HG02571 (cell line): Measurements from ENCODE around the gene PRDM13.
A peak's percentile ranks its signal among the peaks of the same experiment; 100 is the strongest.
"Not testable (repeated sequence)": the region's sequence is repeated elsewhere in the genome, so short reads cannot be mapped to it uniquely, and the experiment has no call there.

Experiments used
- ATAC-seq: cut with Tn5 transposase; IDR thresholded peaks from one replicate; pipeline ENCODE4 v1.9.1; 2021; ENCODE audit warnings: mild to moderate bottlenecking, moderate library complexity; ENCODE audit not compliant: unreplicated experiment

Gene PRDM13

GRCh38 chr6:99606656-99607415, at the start of gene PRDM13:
PRDM13 (plus strand) TSS chr6:99606833; CDS start chr6:99607035, 202 bp downstream.
- ATAC-seq, result no peak

DNA sequence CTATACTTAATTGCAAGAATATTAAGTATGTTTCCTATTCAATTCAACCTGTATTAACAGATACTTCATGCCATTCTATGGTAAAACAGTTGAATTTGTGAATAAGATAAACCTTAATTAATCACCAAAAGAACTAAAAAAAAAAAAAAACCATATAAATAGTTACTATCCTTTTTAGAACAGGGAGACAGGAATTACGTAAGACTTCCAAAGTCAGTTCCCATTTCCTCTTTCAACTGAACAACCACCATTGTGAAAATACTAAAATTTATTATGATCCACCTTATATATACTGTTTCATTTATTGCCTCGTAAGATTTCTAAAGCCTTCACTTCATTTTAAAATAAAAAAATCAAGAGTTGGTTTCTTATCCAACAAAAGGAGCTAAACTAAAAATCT, 47.6 kb upstream of the PRDM13 start:
- no peak for ATAC-seq

- ATAC-seq, result no peak
These were observed 46.0 kb upstream of the PRDM13 start for GRCh38 chr6:99560668-99561067.

GRCh38 chr6:99563056-99563723, 43.4 kb upstream of the PRDM13 start:
- no peak for ATAC-seq

DNA sequence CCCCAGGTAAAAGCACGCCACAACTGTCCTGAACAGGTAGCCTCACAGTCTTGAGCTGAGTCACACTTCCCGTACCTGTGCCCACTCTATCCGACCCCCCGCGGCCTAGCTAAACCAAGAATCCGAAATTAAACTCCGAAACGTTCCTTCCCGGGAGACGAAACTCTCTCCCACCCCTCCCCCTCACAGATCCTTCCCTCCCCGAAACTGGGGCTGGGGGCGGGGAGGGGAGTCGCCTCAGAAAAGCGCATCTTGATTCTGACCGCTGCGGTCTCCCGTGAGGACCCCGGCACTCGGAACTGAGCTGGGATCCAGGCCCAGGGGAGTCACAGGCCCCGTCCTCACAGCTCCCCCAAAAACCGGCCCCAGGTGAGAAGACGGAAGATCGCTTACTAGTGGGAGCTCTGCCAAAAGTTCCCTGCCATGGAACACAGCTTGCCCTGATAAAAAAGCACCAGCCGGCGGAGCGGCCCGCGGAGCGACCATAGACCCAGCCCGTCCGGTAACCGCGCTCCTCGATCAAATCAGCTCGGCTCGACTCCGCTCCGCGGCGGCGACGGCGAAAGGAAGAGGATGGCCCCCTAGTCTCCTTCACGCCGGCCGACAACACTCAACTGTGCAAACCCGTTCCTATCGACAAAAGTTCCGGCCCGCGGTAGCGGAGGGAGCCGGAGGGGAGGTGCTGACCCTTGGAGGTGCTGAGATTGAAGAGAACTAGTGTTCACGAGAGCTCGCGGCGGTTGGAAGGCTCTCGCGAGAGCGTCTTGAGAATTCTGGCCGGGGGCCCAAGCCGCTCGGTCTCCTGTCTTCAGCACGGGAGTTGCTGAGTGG, 38.3 kb upstream of the PRDM13 start, which contains the start of gene CCNC:
Gene CCNC (minus strand): TSS at position 558 of the 831 bp plus-strand sequence. CDS start 133 bp downstream, at position 425.
- peak; percentile 99 for ATAC-seq

DNA sequence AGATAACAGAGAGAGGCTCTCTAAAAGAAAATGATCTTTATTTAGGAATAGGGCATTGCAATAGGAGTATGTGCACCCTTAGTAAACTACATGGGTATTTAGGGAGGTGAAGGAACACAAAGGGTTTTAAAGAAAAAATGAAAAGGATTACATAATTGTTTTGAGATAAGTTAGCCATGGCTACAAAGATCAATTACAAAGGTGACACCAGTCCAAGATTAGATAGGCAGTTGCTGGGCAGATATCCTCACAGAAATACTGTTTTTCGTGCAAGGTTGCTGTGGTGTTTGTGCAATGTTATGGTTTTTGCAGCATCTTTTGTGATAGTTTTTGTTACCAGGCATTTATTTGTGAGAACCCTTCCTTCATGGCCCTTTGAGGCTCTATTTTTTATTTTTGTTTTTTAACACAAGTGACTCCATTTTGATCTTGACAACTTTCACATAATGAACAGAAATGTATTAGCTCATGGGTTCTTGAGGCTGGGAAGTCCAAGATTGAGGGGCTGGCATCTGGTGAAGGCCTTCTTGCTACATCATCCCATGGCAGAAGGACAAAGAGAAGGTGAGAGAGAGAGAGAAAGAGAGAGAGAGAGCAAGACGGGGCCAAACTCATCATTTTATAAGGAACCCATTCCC, 32.5 kb upstream of the PRDM13 start:
- no peak for ATAC-seq

DNA sequence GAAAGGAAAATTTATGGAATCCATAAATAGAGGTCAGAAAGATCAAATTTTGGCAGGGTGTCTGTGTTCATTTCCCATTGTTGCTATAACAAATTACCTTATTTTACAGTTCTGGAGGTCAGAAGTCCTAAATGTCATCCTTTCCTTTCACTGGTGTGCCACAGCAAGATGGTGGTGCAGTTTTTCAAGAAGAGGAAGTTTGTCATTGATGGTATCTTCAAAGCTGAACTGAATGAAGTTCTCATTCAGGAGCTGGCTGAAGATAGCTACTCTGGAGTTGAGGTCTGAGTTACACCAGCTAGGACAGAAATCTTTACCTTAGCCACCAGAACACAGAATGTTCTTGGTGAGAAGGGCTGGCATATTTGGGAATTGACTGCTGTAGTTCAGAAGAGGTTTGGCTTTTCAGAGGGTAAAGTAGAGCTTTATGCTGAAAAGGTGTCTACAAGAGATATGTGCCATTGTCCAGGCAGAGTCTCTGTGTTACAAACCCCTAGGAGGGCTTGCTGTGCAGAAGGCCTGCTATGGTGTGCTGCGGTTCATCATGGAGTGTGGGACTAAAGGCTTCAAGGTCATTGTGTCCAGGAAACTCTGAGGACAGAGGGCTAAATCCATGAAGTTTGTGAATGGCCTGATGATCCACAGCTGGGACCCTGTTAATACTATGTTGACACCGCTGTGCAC, 30.9 kb upstream of the PRDM13 start:
- no peak for ATAC-seq

- ATAC-seq, result no peak
These were observed 26.9 kb upstream of the PRDM13 start for GRCh38 chr6:99579781-99580180.

DNA sequence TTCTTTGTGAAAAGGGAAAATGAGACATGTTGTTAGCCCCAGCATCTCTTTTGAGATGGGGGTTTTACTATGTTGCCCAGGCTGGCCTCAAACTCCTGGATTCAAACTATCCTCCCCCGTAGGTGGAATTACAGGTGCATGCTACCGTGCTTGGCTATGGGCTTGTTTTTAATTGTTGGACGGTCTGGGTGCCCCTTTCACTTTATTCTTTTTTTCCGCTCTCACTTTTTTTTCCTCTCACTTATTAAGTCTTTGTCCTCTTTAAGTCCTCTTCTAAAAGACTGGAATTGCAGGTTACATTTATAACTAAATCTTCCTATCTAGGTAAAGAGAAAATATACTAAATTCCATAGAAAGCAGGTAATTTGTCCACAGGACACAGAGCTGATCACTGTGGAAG, 18.8 kb upstream of the PRDM13 start:
- ATAC-seq, result no peak

GRCh38 chr6:99588618-99589289, 17.9 kb upstream of the PRDM13 start:
- ATAC-seq, result peak; percentile 91

DNA sequence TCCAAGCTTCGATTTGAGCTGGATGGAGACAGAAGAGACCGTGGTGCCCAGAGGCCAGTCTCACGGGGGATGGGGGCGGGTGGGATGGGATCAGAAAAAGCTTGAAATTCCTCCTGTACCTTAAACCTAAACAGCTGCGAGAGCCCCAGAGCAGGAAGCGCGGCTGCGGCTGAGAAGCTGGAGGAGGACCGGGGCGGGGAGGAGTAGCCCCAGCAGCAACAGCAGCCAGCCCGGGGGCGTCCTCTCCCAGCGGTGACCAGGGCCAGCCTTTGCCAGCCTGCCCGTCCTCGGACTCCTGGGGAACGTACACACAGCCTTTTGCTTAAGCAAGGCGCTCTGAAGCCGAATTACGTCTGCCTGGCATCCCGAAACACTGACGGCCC, 17.4 kb upstream of the PRDM13 start:
- peak; percentile 39 for ATAC-seq

GRCh38 chr6:99589907-99590493, 16.6 kb upstream of the PRDM13 start:
- ATAC-seq, result no peak

DNA sequence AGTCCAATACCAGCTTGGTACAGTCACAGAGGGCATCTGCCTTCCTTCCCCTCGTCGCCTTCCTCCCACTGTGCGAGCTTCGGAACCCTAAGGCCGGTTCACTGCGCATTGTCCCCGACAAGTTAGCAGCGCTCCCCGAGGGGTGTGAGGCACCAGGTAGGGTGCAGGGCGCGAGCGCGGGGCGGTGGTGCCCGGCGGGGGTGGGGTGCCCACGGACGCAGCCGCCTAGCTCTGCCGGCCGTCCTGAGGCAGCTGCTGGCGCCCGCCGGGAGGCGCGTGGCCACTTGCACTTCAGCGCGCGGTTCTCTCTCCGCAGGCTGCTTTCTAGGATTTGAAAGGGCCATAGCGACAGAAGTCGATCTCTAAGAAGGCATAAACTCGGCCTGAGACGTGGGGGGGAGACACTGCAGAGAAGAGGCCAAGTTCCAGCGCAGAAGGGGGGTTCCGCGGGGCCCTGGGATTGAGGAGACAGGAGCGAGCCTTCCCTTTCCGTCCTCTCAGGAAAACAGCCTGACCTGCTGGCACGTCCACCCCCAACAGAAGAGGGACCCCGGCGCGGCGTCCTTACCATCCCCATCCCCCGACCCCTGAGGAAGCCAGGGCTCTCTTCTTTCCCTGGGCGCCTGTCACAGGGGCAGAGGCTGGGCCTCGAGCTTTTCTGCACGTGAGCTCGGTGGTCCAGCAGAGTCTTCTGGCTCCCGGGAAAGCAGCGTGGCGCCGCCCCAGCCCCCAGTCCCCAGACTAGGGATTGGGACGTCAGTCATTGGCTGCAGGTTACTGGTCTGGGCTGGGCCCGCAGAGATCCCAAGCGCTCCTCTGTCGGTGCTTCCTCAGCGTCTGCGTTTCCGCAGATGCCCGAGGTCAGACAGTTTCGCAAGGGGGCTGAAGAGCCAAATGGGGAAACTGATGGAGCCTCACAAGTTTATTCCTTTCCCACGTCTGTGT, 15.6 kb upstream of the PRDM13 start:
- no peak for ATAC-seq

- no peak for ATAC-seq
These were observed 14.8 kb upstream of the PRDM13 start for GRCh38 chr6:99591673-99592364.

- ATAC-seq, result no peak
These were observed 13.7 kb upstream of the PRDM13 start for GRCh38 chr6:99592900-99593299.

- ATAC-seq, result not testable (repeated sequence)
These were observed 11.9 kb upstream of the PRDM13 start for GRCh38 chr6:99594696-99595095.

DNA sequence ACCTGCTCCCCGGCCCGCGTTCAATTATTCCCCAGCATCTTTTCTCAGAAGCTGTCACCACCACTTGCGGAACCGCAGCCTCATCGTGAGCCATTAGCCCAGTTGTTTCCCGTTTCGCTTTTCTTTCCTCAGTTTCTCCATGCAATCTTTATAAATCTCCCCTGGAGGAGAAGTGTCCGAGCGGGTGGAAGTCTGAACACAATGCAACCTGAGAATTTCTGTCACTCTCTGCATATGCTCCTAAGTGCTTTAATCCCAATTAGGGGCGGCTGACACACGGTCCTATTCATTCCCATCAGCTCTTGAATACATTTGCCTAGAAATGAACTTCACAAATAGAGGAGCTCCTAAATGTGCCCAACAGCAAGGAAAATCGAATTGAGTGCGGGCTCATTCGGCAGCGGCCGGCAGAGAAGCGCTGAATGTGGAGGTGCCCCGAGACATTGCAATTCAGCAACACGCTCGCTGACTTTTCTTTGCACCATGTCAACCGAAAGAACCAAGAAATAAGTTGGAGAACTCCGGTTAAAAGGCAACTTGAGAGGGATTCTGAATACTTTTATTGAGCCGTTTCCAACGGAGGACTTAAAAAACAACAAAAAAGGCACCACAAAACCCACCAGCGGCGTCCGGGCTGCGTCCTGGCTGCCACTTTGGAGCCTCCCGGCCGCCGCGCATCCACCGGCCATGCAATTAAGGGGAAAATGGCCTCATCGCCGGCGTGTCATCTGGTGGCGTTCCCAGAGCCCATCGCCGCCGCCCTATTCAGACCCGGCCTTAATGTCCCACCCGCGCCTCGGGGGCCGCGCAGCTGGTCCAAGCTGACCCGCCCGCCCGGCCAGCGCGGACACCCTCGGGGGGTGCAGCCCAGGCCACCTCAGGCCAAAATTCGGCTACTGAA, 3.9 kb upstream of the PRDM13 start:
- ATAC-seq, result no peak
